Measurements from ENCODE around the gene ADGRE2. TPM values are rescaled to one million over a fixed set of nuclear protein-coding genes. Genes with fewer than 3 reads are reported as not detected.

Gene ADGRE2
- total RNA-seq, 2 donors from 2014 or later, result 0.07 TPM

GRCh38 chr19:14746886-14747285 lies 31.5 kb downstream of the ADGRE2 start:
- Histone ChIP-seq H3K4me3 (ENCODE audit: low read length) (no peak overlapping the region), H3K9me3 (ENCODE audit: control insufficient read depth, low read length) (peaks cover 31% of the 10 kb centered on the region), H3K4me1 (ENCODE audit: control insufficient read depth, insufficient read depth, low read length) (no peaks in the 10 kb centered on the region), H3K27ac (ENCODE audit: low read depth, low read length) (no peak overlapping the region), H3K27me3 (ENCODE audit: control insufficient read depth, insufficient read depth, low read length, poor library complexity, severe bottlenecking) (no peaks in the 10 kb centered on the region), H3K9ac (ENCODE audit: extremely low read depth, low read length, poor library complexity, severe bottlenecking) (no peak overlapping the region), H3K36me3 (ENCODE audit: control insufficient read depth, insufficient read depth, low read length) (no peaks in the 10 kb centered on the region)
- WGBS, 2 experiments (ENCODE audit: insufficient coverage in 1 of 2, insufficient read length in 1 of 2), result 81 to 92% methylated on average over 2 to 3 of the region's 4 CpGs
- no peak overlapping the region for H3K4me3 Mint-ChIP-seq
- H3K27ac Mint-ChIP-seq, result no peak overlapping the region
- TF ChIP-seq CTCF (conservative IDR thresholded peaks at IDR 0.05), result no peak
- no peaks in the 10 kb centered on the region for H3K36me3 Mint-ChIP-seq (ENCODE audit: low read depth)
- H3K4me1 Mint-ChIP-seq, result no peaks in the 10 kb centered on the region
- H3K9me3 Mint-ChIP-seq, result peaks cover 46% of the 10 kb centered on the region
- DNase-seq, result no peak
- H3K27me3 Mint-ChIP-seq (ENCODE audit: insufficient read depth), result no peaks in the 10 kb centered on the region

GRCh38 chr19:14735915-14736314 lies 42.4 kb downstream of the ADGRE2 start:
- no peak overlapping the region for H3K4me3 Mint-ChIP-seq
- H3K9me3 Mint-ChIP-seq, result peaks cover 70% of the 10 kb centered on the region
- Histone ChIP-seq H3K4me3 (ENCODE audit: low read length) (no peak overlapping the region), H3K9ac (ENCODE audit: extremely low read depth, low read length, poor library complexity, severe bottlenecking) (no peak overlapping the region), H3K9me3 (ENCODE audit: control insufficient read depth, low read length) (peaks cover 63% of the 10 kb centered on the region), H3K27ac (ENCODE audit: low read depth, low read length) (no peak overlapping the region), H3K36me3 (ENCODE audit: control insufficient read depth, insufficient read depth, low read length) (no peaks in the 10 kb centered on the region), H3K4me1 (ENCODE audit: control insufficient read depth, insufficient read depth, low read length) (no peaks in the 10 kb centered on the region), H3K27me3 (ENCODE audit: control insufficient read depth, insufficient read depth, low read length, poor library complexity, severe bottlenecking) (no peaks in the 10 kb centered on the region)
- H3K36me3 Mint-ChIP-seq (ENCODE audit: low read depth), result no peaks in the 10 kb centered on the region
- H3K4me1 Mint-ChIP-seq, result no peaks in the 10 kb centered on the region
- no peak for DNase-seq
- 60 to 65% methylated on average over 4 of the region's 5 CpGs for WGBS, 2 experiments (ENCODE audit: insufficient coverage in 1 of 2, insufficient read length in 1 of 2)
- no peak overlapping the region for H3K27ac Mint-ChIP-seq
- no peak for TF ChIP-seq CTCF (conservative IDR thresholded peaks at IDR 0.05)
- no peaks in the 10 kb centered on the region for H3K27me3 Mint-ChIP-seq (ENCODE audit: insufficient read depth)

- Mint-ChIP-seq H3K27ac (no peak overlapping the region), H3K4me1 (no peaks in the 10 kb centered on the region), H3K4me3 (no peak overlapping the region), H3K9me3 (peaks cover 75% of the 10 kb centered on the region), H3K36me3 (ENCODE audit: low read depth) (no peaks in the 10 kb centered on the region), H3K27me3 (ENCODE audit: insufficient read depth) (no peaks in the 10 kb centered on the region)
- H3K36me3 ChIP-seq (ENCODE audit: control insufficient read depth, insufficient read depth, low read length), result no peaks in the 10 kb centered on the region
- no peak overlapping the region for H3K27ac ChIP-seq (ENCODE audit: low read depth, low read length)
- H3K4me3 ChIP-seq (ENCODE audit: low read length), result no peak overlapping the region
- no peak for DNase-seq
- H3K9me3 ChIP-seq (ENCODE audit: control insufficient read depth, low read length), result peaks cover 63% of the 10 kb centered on the region
- no peaks in the 10 kb centered on the region for H3K27me3 ChIP-seq (ENCODE audit: control insufficient read depth, insufficient read depth, low read length, poor library complexity, severe bottlenecking)
- H3K9ac ChIP-seq (ENCODE audit: extremely low read depth, low read length, poor library complexity, severe bottlenecking), result no peak overlapping the region
- 81% methylated on average over 1 of the region's 1 CpG; no CpG with 5 or more reads in 1 of the 2 experiments for WGBS, 2 experiments (ENCODE audit: insufficient coverage in 1 of 2, insufficient read length in 1 of 2)
- H3K4me1 ChIP-seq (ENCODE audit: control insufficient read depth, insufficient read depth, low read length), result no peaks in the 10 kb centered on the region
- TF ChIP-seq CTCF (conservative IDR thresholded peaks at IDR 0.05), result no peak
These were observed 44.8 kb downstream of the ADGRE2 start for GRCh38 chr19:14733574-14733973.

All from endodermal cell (in vitro differentiated cells).